Forelimb muscle (tissue), 1 donor: ENCODE data around the gene GPR6. TPM values are rescaled to one million over a fixed set of nuclear protein-coding genes. Genes with fewer than 3 reads are reported as not detected.

Experiments used
- DNase-seq: peaks from one replicate; pipeline ENCODE4 v3.0.0-alpha.2; 2013; ENCODE audit warnings: low read depth
- polyA plus RNA-seq: library from polyadenylated mRNA; unstranded; fragments of 120-200 nt; gene quantifications from one replicate; pipeline ENCODE4 v1.2.1, GENCODE V29; 2013; ENCODE audit not compliant: insufficient read length

GPR6 gene
- polyA plus RNA-seq, 1 donor: not detected

GRCh38 chr6:109998159-109998785 is 20.2 kb downstream of the GPR6 start:
- no peak for DNase-seq

DNA sequence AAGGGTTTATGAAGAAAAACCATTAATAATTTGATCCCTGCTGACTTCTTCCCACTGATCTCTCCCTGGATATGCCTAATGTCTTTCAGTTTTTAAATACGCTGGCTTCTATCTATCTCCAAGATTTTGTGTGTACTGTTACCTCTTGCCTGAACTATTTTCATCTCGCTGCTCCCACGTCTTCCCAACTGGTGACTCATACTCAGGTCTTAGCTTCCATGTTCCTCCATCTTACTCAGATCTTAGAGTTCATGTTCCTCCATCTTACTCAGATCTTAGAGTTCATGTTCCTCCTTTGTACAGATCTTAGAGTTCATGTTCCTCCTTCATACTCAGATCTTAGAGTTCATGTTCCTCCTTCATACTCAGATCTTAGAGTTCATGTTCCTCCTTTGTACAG is 21.6 kb downstream of the GPR6 start:
- no peak for DNase-seq

DNA sequence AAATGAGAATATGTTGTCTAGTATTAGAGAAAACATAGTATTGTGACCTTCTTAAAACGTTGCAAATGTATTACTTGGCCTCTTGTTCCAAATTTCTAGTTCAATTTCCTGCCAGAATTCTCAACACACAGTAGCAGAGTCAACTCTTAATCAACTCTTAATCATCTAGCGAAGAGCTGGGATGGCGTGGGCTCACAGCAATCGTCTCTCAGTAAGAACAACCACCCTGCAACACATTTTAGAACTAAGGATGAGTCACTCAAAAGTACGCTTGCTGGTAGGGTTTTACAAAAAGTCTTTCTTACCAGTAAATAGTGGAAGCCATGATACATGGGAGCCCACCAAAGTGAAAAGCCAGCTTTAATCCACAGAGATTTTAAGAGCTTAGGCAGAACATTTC is 24.6 kb downstream of the GPR6 start:
- DNase-seq: no peak

- no peak for DNase-seq
These were observed 35.3 kb downstream of the GPR6 start for GRCh38 chr6:110013386-110013785.

DNA sequence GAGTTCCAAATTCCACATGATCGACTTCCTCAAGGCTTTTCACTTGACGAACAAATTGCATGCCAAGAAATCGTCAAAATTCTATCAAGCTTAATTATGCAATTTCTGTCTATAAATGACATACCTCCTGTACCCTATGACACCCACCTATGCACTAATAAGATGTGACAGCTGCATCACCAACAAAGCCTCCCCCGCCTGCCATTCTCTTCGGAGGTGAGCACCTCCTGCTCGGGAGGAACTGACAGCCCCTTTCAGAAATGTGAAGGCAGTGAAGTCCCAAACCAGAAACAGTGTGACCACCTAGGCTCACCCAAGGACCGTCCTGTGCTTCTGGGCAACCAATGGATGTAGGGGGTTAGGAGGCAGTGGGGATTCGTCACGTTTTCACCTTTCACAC is 37.1 kb downstream of the GPR6 start:
- no peak for DNase-seq

GRCh38 chr6:110017306-110017705 is 39.2 kb downstream of the GPR6 start:
- no peak for DNase-seq

DNA sequence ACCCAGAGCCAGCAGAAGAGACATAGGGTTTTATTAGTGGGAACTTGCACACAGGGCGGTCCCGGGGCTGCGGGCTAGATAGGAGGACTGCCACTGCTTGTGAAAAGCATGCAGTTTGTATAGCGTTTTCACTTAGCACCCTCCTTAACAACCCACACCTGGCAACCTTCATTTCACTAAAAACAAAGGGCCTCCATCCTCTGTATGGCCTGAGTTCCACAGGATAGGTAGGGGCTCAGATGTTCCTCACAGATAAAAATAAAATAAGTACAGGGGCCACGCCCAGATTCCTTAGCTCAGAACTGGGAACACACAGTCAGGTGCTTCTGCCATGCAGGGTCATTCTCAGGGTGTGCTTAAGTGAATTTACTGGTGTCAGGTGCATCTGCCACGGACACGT is 39.8 kb downstream of the GPR6 start:
- no peak for DNase-seq

- no peak for DNase-seq
These were observed 40.4 kb downstream of the GPR6 start for GRCh38 chr6:110018486-110018885.

DNA sequence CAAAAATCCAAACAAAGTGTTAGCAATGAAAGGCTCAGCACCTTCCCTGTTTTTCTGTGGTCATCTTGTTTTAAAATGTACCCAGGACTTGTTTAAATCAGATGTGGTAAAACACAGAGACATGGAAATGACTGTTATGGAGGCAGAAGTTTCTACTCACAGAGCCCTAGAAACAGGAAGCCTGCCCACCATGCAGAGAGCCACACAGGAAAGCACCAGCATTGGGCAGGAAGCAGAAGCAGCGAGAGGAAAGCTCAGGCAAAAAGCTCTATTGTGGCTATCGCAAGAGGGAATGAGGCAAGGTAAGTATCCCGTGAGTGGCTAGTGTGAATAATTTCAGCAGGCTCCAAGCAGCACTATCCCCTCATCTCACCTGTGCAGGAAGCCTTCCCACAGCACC is 42.8 kb downstream of the GPR6 start:
- no peak for DNase-seq

- DNase-seq: no peak
These were observed 51.0 kb downstream of the GPR6 start for GRCh38 chr6:110029144-110029543.

Other genes starting within 250 kb of the GPR6 start
- 8.1 TPM for gene WASF1, start 201.4 kb downstream of the GPR6 start, polyA plus RNA-seq
- 12.6 TPM for gene CDC40, start 202.1 kb downstream of the GPR6 start, polyA plus RNA-seq